Activated naive CD8-positive, alpha-beta T cell treated with anti-CD3 and anti-CD28 coated beads, Interleukin-2, amount 10 ng/mL, durations not matched to agents 7 days and 5 days (primary cell): ENCODE data around the gene ZNF407. TPM values are rescaled to one million over a fixed set of nuclear protein-coding genes. Genes with fewer than 3 reads are reported as not detected.

Experiments used
- ATAC-seq: fragments of 150-1000 bp; cut with Tn5 transposase; one replicate; pipeline ENCODE4 v1.10.0; 2021; ENCODE audit warnings: low read depth, moderate library complexity
- POLR2A ChIA-PET: fragments of 350-600 bp; sonication (Branson Sonifier 250); formaldehyde crosslinking; loops from one replicate; lab custom pipeline; 2021; ENCODE audit warnings: antibody characterized with exemption; lab: Charles Lee
- DNase-seq: peaks from one replicate; pipeline ENCODE4 v3.0.0; 2021
- H3K27ac Mint-ChIP-seq: one replicate; pipeline ENCODE4 v1.8.0; 2022; ENCODE audit warnings: mild to moderate bottlenecking, mixed read lengths
- H3K27me3 Mint-ChIP-seq: one replicate; pipeline ENCODE4 v1.8.0; 2022; ENCODE audit warnings: mild to moderate bottlenecking, moderate library complexity, mixed read lengths
- H3K36me3 Mint-ChIP-seq: one replicate; pipeline ENCODE4 v1.8.0; 2021; ENCODE audit warnings: mild to moderate bottlenecking, mixed read lengths
- H3K4me1 Mint-ChIP-seq: one replicate; pipeline ENCODE4 v1.8.0; 2021; ENCODE audit warnings: mixed read lengths
- H3K4me3 Mint-ChIP-seq: one replicate; pipeline ENCODE4 v1.8.0; 2022; ENCODE audit warnings: mild to moderate bottlenecking, moderate library complexity, mixed read lengths
- H3K9me3 Mint-ChIP-seq: one replicate; pipeline ENCODE4 v1.8.0; 2021; ENCODE audit warnings: mixed read lengths
- total RNA-seq, 2 experiments: library from RNA; stranded (reverse); gene quantifications; one replicate each; pipeline ENCODE4 v1.2.3, GENCODE V29; 2021

ZNF407 gene
- total RNA-seq, 2 experiments from 2014 or later, result 16.9 to 17.1 TPM

DNA sequence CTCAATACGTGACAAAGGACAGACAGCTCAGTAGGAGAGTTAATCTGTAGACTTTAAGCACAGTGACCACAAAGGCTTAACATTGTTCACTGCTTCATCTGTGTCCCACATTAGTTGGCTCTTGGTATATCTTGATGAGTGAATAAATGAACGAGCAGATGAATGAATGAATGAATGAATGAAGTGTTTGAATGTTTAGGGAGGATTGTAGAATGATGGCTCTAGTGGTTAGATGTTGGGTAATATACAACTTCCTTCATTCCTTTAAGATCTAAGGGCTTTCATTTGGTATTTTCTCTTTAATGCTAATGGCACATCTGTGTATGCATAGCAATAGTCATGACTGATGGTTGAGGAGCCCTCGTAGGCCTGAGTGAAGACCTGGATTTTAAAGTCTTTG, 40.5 kb downstream of the ZNF407 start:
- DNase-seq, result no peak
- Mint-ChIP-seq H3K36me3 (peaks cover 15% of the 10 kb centered on the region), H3K9me3 (no peaks in the 10 kb centered on the region), H3K27ac (no peak overlapping the region), H3K27me3 (no peaks in the 10 kb centered on the region), H3K4me1 (no peaks in the 10 kb centered on the region), H3K4me3 (no peak overlapping the region)
- POLR2A ChIA-PET, result interaction anchor here (0.6 kb wide), 1 partner anchor 9 kb away, joined by 3 read pairs; no protein-coding TSS in a partner anchor
- no peak for ATAC-seq

DNA sequence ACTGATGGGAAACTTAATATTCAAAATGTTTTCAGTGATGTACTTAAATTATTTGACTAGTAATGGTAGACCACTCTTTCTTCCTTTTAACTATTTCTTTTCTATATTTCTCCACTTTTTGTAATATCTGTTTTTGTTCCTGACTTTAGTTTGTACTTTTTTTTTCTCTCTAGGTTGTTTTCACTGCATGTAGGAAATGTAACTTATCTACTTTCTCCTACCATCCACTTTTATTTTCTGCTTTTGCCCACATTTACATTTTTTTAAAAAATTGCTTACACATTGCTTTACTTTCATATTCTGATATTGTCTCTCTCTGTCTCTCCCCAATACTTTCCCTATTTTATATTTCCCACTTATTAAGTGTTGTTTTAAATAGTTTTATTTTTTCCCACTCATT, 47.0 kb downstream of the ZNF407 start:
- H3K9me3 Mint-ChIP-seq, result no peaks in the 10 kb centered on the region
- POLR2A ChIA-PET, result no interaction called here
- no peak for DNase-seq
- peak overlapping the region; percentile 32 for H3K4me3 Mint-ChIP-seq
- ATAC-seq, result no peak
- H3K27ac Mint-ChIP-seq, result peak overlapping the region; percentile 24
- H3K36me3 Mint-ChIP-seq, result peaks cover 11% of the 10 kb centered on the region
- no peaks in the 10 kb centered on the region for H3K27me3 Mint-ChIP-seq
- peaks cover 6% of the 10 kb centered on the region for H3K4me1 Mint-ChIP-seq

DNA sequence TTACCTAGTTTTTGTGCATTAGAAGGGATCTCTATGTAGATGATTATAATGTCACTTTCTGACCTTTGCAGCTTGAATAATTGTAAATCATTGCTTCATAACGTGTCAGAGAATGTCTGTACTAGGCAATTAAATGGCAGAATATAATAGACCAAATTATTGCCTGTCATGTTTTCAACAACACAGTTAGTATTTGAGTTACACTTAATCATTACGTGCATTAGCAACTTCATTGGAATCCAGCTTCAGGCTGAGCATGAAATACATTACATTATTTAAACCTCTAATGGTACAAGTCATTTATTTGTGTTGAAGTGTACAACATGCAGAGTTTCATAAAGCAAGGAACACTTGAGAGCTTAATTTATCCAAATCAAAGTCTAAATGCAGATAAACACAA, 48.0 kb downstream of the ZNF407 start:
- H3K27ac Mint-ChIP-seq, result no peak overlapping the region
- H3K27me3 Mint-ChIP-seq, result no peaks in the 10 kb centered on the region
- peaks cover 11% of the 10 kb centered on the region for H3K36me3 Mint-ChIP-seq
- DNase-seq (no peak), ATAC-seq (no peak)
- POLR2A ChIA-PET, result no interaction called here
- peaks cover 7% of the 10 kb centered on the region for H3K4me1 Mint-ChIP-seq
- no peak overlapping the region for H3K4me3 Mint-ChIP-seq
- no peaks in the 10 kb centered on the region for H3K9me3 Mint-ChIP-seq

DNA sequence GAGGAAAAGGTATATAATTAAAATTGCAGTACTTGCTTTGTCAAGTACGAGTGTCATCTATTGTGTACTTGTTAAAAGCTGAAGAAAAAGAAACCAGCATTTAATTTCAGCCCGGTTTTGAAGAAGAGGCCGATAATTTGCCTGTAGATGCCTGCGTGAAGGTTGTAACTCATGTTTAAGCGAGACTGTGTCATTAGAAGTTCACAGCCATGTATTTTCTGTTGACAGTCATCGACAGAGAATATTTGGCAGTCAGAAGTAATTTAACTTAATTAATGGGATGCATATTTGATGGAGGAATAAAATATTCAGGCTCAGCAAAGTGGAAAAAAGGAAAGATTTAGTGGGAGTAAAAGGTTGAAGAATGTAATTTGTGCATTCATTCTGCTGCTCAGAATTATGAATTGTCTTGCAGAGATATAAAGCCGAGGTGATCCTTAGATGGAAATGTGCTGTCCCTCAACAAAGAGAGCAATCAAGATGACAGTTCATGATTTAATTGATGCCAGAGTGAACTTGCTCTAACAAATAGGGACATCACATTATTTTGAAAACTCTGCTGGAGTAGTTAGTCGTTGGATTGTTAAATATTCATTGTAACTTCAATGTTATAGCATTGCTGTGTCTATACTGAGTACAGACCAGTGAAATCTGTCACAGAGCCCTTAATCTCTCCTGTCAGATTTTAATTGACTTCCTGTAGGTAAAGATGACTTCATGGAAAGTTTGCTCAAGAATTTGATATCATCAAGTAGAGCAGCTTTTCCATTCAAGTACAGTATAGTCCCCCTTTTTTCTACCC, 53.9 kb downstream of the ZNF407 start:
- H3K4me1 Mint-ChIP-seq, result peaks cover 1% of the 10 kb centered on the region
- no peaks in the 10 kb centered on the region for H3K9me3 Mint-ChIP-seq
- no peak for ATAC-seq
- POLR2A ChIA-PET, result no interaction called here
- DNase-seq, result no peak
- H3K27me3 Mint-ChIP-seq, result no peaks in the 10 kb centered on the region
- H3K4me3 Mint-ChIP-seq, result no peak overlapping the region
- H3K36me3 Mint-ChIP-seq, result peaks cover 2% of the 10 kb centered on the region
- no peak overlapping the region for H3K27ac Mint-ChIP-seq

DNA sequence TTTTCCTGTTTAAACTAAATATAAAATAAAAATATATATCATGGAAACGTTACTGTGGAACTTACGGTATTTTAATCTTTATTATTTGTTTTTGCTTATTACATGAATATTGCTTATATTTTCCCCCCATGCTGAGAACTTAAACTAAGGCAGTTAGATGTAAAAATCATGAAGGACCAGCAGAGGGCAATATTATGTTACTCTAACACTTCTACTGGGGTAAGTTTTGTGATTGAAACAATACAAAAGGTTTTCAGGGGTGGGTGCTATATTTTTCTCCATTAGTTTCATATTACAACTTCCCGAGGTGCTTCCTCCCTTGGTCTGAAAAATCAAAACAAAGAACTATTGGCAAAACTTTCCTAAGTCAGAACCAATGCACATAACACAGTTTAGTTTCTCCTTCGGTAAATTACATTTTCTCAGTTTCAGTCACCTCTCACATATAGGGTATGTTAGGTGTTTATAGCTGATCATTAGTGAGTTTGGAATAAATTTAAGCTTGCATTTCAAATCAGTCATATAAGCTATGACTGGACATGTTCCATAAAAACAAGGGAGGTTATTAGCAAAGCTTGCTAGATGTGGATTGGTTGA, 54.8 kb downstream of the ZNF407 start:
- Mint-ChIP-seq H3K27me3 (no peaks in the 10 kb centered on the region), H3K9me3 (no peaks in the 10 kb centered on the region), H3K36me3 (no peaks in the 10 kb centered on the region), H3K27ac (no peak overlapping the region), H3K4me1 (peaks cover 1% of the 10 kb centered on the region), H3K4me3 (no peak overlapping the region)
- no peak for ATAC-seq
- no peak for DNase-seq
- POLR2A ChIA-PET, result no interaction called here

DNA sequence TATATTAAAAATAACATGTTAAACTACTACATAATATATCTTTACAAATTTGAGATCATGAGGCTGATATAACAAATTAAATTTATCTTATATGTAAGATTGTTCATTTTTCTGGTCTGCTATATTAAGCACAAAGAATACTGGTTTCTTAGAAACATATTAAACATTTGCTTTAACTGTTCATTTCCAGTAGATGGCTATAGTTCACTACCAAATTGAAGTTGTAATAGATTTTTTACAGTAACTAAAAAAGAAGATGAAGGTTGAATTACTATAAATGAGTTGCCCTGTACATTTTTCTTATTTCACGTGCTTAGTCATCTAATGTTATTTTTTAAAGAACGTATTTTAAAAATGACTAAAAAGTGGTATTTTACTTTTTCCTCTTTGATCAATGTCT, 57.0 kb downstream of the ZNF407 start:
- H3K9me3 Mint-ChIP-seq, result no peaks in the 10 kb centered on the region
- no peak overlapping the region for H3K27ac Mint-ChIP-seq
- H3K27me3 Mint-ChIP-seq, result no peaks in the 10 kb centered on the region
- H3K4me3 Mint-ChIP-seq, result no peak overlapping the region
- DNase-seq, result no peak
- POLR2A ChIA-PET, result no interaction called here
- H3K4me1 Mint-ChIP-seq, result peaks cover 1% of the 10 kb centered on the region
- ATAC-seq, result no peak
- H3K36me3 Mint-ChIP-seq, result no peaks in the 10 kb centered on the region

DNA sequence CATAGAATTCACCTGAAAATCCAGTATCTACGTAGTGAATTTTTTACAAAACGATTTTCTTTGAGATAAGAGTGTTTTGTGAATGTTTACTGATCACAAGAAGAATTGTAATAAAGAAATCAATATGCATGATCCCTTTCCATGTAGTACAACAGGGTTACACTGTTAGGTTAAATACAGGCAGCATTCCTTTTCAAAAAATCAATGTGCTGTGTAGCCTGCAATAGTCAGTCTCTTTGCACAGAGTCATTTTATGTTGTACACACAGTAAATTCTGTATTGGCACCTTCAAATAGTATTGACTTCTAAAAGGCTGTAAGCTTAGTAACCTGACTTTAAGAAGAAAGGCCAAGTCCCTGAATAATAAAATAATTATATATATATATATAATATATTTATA, 63.3 kb downstream of the ZNF407 start:
- Mint-ChIP-seq H3K4me1 (no peaks in the 10 kb centered on the region), H3K27me3 (no peaks in the 10 kb centered on the region), H3K27ac (no peak overlapping the region), H3K36me3 (peaks cover 2% of the 10 kb centered on the region), H3K4me3 (no peak overlapping the region), H3K9me3 (no peaks in the 10 kb centered on the region)
- POLR2A ChIA-PET, result no interaction called here
- ATAC-seq (no peak), DNase-seq (no peak)

DNA sequence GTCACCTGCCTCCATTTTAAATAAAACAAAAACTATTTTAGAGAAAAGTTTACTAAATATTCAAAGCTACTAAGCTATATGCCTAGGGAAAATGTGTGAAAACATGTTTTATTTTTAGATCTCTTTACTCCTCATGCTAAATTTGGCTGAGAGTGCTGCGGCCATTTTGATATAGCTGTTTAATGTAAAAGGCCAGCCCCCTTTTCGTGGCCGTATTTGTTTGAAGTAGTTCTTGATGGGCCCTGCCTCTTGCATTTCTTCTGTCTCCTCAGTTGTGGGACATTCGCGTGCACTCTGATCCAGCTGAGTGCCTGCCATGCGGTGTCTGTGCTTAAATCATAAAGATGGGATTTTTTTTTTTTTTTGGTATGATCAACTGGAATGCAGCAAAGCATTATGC, 64.0 kb downstream of the ZNF407 start:
- Mint-ChIP-seq H3K4me3 (no peak overlapping the region), H3K9me3 (no peaks in the 10 kb centered on the region), H3K27ac (no peak overlapping the region), H3K36me3 (peaks cover 2% of the 10 kb centered on the region), H3K4me1 (peaks cover 1% of the 10 kb centered on the region), H3K27me3 (no peaks in the 10 kb centered on the region)
- DNase-seq (no peak), ATAC-seq (no peak)
- POLR2A ChIA-PET, result no interaction called here

DNA sequence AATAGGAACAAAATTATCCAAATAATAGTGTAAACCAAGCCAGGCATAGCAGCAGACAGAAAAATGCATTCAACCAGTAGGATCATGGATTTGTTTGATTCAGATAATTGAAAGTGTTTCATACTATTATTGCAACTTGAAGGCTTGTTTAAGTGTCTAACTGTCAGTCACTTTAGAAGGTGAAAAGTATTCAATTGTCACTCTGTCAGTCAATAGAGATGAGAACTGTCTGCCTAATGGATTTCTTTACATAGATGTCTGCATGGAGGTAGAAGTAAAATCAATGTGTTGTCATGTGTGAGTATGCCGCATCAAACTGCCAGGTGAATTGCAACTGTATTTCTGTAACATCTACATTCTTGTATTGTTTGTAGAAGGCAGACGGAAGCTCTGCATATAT, 65.0 kb downstream of the ZNF407 start:
- DNase-seq, result no peak
- Mint-ChIP-seq H3K36me3 (peaks cover 2% of the 10 kb centered on the region), H3K4me3 (no peak overlapping the region), H3K27me3 (no peaks in the 10 kb centered on the region), H3K4me1 (peaks cover 4% of the 10 kb centered on the region), H3K9me3 (no peaks in the 10 kb centered on the region), H3K27ac (no peak overlapping the region)
- no peak for ATAC-seq
- POLR2A ChIA-PET, result no interaction called here

DNA sequence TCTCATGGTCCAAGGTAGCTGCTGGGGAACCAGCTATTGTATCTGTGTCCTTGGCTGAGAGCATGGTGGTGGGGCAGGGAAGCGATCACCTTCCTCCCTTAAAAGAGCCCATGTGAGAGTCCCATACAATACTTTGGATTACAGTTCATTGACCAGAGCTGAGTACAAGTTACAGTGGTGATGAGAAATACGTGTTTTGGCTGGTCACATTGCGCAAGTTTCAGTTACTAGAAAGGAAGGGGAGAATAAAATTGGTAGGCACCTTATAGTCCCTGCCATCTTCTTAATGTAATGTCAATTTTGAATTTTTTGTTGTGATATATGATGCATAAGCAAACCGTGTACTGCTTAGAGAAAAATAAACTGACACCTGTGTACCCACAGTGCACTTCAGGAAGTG, 67.7 kb downstream of the ZNF407 start:
- H3K9me3 Mint-ChIP-seq, result no peaks in the 10 kb centered on the region
- DNase-seq (no peak), ATAC-seq (no peak)
- peaks cover 2% of the 10 kb centered on the region for H3K36me3 Mint-ChIP-seq
- H3K27me3 Mint-ChIP-seq, result no peaks in the 10 kb centered on the region
- POLR2A ChIA-PET, result no interaction called here
- H3K4me1 Mint-ChIP-seq, result peaks cover 4% of the 10 kb centered on the region
- no peak overlapping the region for H3K4me3 Mint-ChIP-seq
- H3K27ac Mint-ChIP-seq, result no peak overlapping the region

DNA sequence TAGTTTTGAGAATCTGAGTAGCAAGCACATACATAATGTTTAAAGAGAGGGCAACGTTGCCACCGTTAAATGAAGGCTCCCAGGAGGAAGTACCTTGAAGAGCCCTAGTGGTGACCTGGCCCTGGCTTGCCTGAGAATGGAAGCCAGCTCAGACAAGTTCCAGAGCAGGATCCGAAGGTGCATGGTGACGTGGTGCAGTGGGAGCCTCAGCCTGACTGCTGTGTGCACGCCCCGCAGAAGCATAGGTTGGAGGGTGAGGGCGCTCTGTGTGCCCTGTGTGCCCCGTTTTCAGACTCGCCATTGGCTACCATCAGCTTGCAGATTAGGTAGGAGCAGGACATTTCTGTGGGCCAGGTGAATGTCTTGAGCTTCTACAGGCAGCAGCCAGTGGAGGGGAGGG, 68.2 kb downstream of the ZNF407 start:
- POLR2A ChIA-PET, result interaction anchor here (0.6 kb wide), 1 partner anchor 42 kb away, joined by 3 read pairs; no protein-coding TSS in a partner anchor
- no peak overlapping the region for H3K4me3 Mint-ChIP-seq
- no peak overlapping the region for H3K27ac Mint-ChIP-seq
- no peak for DNase-seq
- peaks cover 2% of the 10 kb centered on the region for H3K36me3 Mint-ChIP-seq
- ATAC-seq, result no peak
- no peaks in the 10 kb centered on the region for H3K27me3 Mint-ChIP-seq
- peaks cover 4% of the 10 kb centered on the region for H3K4me1 Mint-ChIP-seq
- no peaks in the 10 kb centered on the region for H3K9me3 Mint-ChIP-seq

DNA sequence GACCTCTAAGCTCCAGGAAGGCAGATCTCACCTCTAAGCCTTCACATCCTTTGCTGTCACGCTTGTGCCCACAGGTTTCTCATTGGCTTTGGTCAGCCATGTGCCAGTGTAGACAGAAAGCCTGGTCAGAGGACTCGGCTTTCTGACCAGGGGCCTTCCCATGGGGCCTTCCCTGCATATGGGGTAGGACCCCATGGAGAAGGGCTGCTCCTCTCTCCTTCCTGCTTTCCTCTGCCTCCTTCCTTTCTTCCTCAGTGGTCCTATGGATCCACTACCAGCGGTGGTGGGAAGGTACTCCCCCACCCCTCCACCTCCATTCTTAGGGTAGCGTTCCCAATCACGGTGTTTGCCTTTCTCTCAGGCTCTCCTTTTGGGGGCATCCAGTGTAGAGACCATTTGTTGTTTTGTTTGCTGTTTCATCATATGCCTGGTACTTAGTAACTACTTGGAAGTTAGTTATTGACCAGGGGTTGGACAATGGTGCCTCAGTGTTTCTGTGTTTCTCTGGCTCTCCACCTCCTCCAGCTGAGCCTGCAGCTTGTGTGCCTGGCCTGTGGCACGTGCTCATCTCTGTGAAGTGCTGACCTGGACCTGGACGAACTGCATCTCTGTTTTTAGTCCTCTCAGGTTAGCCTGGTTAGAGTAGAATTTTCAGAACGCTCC, 71.6 kb downstream of the ZNF407 start:
- no peak for ATAC-seq
- Mint-ChIP-seq H3K27me3 (no peaks in the 10 kb centered on the region), H3K36me3 (peaks cover 7% of the 10 kb centered on the region), H3K4me1 (peaks cover 7% of the 10 kb centered on the region), H3K4me3 (no peak overlapping the region), H3K9me3 (no peaks in the 10 kb centered on the region), H3K27ac (no peak overlapping the region)
- DNase-seq, result no peak
- POLR2A ChIA-PET, result no interaction called here

DNA sequence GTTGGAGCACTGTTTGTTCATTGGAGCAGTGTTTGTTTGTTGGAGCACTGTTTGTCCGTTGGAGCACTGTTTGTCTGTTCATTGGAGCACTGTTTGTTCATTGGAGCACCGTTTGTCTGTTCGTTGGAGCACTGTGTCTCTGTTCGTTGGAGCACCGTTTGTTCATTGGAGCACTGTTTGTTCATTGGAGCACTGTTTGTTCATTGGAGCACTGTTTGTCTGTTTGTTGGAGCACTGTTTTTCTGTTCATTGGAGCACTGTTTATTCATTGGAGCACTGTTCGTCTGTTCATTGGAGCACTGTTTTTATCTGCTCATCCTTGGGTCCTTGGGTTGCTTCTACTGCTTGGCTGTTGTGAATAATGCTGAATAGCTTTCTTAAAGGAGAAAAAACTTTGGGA, 74.7 kb downstream of the ZNF407 start:
- POLR2A ChIA-PET, result interaction anchor here (0.7 kb wide), 1 partner anchor 16 kb away, joined by 3 read pairs; no protein-coding TSS in a partner anchor
- H3K27ac Mint-ChIP-seq, result no peak overlapping the region
- H3K4me1 Mint-ChIP-seq, result peaks cover 3% of the 10 kb centered on the region

DNA sequence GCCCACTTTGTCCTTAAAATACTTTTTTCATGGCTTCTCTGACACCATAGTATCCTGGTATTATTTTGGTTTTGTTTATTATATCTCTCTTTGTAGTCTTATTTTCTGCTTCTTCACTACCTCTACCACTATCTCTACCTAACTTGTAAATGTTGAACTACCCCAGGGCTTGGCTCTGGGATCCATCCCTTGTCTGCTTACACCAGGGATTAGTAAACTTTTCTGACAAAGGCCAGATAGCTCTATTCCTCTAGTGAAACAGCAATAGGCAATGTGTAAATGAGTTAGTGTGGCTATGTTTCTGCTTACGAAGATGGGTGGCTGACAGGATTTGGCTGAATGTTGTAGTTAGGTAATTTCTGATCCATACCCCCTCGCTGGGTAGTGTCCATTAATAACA, 76.8 kb downstream of the ZNF407 start:
- Mint-ChIP-seq H3K9me3 (peaks cover 6% of the 10 kb centered on the region), H3K27ac (no peak overlapping the region), H3K4me1 (peaks cover 3% of the 10 kb centered on the region), H3K4me3 (no peak overlapping the region), H3K36me3 (peaks cover 24% of the 10 kb centered on the region), H3K27me3 (no peaks in the 10 kb centered on the region)
- DNase-seq (no peak), ATAC-seq (no peak)
- POLR2A ChIA-PET, result no interaction called here

More for the DNA sequence above, 74.7 kb downstream of the ZNF407 start:
- H3K9me3 Mint-ChIP-seq, result peaks cover 1% of the 10 kb centered on the region
- H3K36me3 Mint-ChIP-seq, result peaks cover 14% of the 10 kb centered on the region
- no peak overlapping the region for H3K4me3 Mint-ChIP-seq
- H3K27me3 Mint-ChIP-seq, result no peaks in the 10 kb centered on the region
- ATAC-seq, result no peak
- DNase-seq, result no peak
